GM12872 (cell line): ENCODE data around the gene EIF4E.

ENCODE experiments used
- CTCF ChIP-seq: IDR thresholded peaks from 3 replicates; pipeline ENCODE4 v1.5.1; 2011; ENCODE audit warnings: low read depth, mild to moderate bottlenecking, low read length, moderate library complexity; ENCODE audit not compliant: insufficient read depth

EIF4E gene

GRCh38 chr4:98963538-98964433 is 34.9 kb upstream of the EIF4E start:
- no peak for TF ChIP-seq CTCF

GRCh38 chr4:98961770-98962169 is 32.8 kb upstream of the EIF4E start:
- no peak for TF ChIP-seq CTCF

DNA sequence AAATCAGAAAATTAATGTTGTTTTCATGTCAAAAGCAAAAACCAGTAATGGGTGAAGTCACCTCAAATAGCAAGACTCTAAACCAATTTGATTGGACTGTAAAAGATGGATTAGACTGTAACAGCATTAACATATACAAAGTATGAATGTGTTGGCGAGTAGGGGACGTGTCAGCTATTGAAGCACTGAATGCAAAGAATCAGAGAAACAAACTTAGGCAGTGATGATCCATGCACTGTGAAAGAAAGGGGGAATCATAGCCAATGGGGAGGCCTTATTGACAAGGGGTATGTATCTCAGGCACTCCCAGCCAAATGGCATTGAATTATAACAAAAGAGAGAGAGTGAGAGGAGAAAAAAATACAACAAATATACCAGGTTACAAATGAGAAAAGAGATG is 30.5 kb upstream of the EIF4E start:
- TF ChIP-seq CTCF = no peak

- TF ChIP-seq CTCF = no peak
These were observed 29.1 kb upstream of the EIF4E start for GRCh38 chr4:98958065-98958464.

DNA sequence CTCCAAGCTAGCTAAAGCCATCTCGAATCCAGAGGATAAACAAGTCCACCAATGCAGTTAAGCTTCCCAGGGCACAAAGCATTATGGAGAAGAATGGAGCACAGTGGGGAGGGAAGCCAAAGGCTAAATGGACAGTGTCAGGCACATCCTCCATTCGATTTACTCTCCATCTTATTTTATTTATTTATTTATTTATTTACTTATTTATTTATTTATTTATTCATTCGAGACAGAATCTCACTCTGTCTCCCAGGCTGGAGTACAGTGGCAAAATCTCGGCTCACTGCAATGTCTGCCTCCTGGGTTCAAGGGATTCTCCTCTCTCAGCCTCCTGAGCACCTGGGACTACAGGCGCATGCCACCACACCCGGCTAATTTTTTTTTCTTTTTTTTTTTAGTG is 26.3 kb upstream of the EIF4E start:
- no peak for TF ChIP-seq CTCF

- no peak for TF ChIP-seq CTCF
These were observed 22.8 kb upstream of the EIF4E start for GRCh38 chr4:98951710-98952109.

DNA sequence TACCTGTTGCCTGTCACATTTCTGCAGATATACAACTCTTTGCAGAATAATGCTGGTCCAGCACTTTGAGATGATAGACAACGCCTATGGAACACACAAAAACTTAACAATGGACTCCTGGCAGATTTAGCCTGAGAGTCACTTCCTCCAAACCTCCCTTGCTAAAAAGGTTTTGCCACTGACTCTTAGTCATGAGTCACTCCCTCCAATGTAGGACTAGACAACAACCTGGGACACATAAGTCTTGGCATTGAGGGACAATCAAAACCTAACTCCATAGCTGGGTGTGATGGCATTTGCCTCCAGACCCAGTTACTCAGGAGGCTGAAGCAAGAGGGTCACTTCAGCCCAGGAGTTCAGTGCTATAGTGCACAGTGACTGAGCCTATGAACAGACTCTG is 22.0 kb upstream of the EIF4E start:
- TF ChIP-seq CTCF = no peak

DNA sequence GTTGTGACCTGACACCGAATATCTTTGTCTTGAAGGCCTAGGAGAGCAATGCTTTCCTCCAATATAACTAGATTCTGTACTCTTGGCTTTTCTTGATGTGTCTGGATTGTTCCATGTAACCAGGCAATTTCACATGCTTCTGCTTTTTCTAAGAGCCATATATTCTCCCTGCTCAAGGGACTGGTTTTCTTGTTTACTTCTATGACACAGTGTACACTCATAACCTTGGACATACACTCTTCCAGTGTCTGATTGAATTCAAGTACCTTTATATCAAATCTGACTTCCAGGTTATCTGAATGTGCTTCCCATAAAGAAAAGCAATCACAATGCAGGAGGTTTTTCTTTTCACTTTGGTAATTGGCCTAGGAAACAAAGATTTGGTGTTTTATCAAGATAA is 17.4 kb upstream of the EIF4E start:
- TF ChIP-seq CTCF = no peak
